ENCODE measurements around the gene SLIT3. TPM values are rescaled to one million over a fixed set of nuclear protein-coding genes. Genes with fewer than 3 reads are reported as not detected.

The SLIT3 gene
- total and polyA plus RNA-seq, 2 experiments from 2014 or later, result 0.59 to 0.71 TPM

GRCh38 chr5:168822745-168823281 lies 478.1 kb downstream of the SLIT3 start:
- Mint-ChIP-seq H3K4me3 (no peak overlapping the region), H3K4me1 (peaks cover 21% of the 10 kb centered on the region), H3K9me3 (no peaks in the 10 kb centered on the region; the same call in 2 of the 3 replicates), H3K36me3 (ENCODE audit: low read depth) (no peaks in the 10 kb centered on the region), H3K27me3 (ENCODE audit: insufficient read depth, low read depth, poor library complexity) (peaks cover 11% of the 10 kb centered on the region), H3K27ac (no peak overlapping the region)
- Histone ChIP-seq H3K27ac (ENCODE audit: low read depth) (no peak overlapping the region), H3K9me2 (ENCODE audit: insufficient read depth) (0 out of 2 replicates have a peak, but pooled peaks cover 4% of the 10 kb centered on the region), H2AFZ (no peak overlapping the region), H3K4me2 (no peak overlapping the region), H3K4me1 (ENCODE audit: insufficient read depth) (peaks cover 8% of the 10 kb centered on the region), H3F3A (replicated peaks; ENCODE audit: low read depth) (no peaks in the 10 kb centered on the region), H4K20me1 (replicated peaks; ENCODE audit: insufficient read depth) (no peaks in the 10 kb centered on the region), H3K27me3 (ENCODE audit: insufficient read depth) (no peaks in the 10 kb centered on the region), H3K79me2 (replicated peaks; ENCODE audit: insufficient read depth) (no peaks in the 10 kb centered on the region), H3K4me3 (no peak overlapping the region), H3K36me3 (ENCODE audit: insufficient read depth) (no peaks in the 10 kb centered on the region)
- no peak for DNase-seq (ENCODE audit: low spot score)
- ATAC-seq, result no peak
- no peak for TF ChIP-seq POLR2AphosphoS5 (IDR thresholded peaks at IDR 0.05; ENCODE audit: low read depth)
- TF ChIP-seq EZH2phosphoT487 (IDR thresholded peaks at IDR 0.05; ENCODE audit: unreplicated experiment), result no peak
- no peak for TF ChIP-seq ZNF462 (CRISPR knock-in tag; IDR thresholded peaks at IDR 0.05)
- TF ChIP-seq CREB1 (CRISPR knock-in tag; IDR thresholded peaks at IDR 0.05; ENCODE audit: low read depth), result no peak
- TF ChIP-seq STAT1 (IDR thresholded peaks at IDR 0.05; ENCODE audit: unreplicated experiment), result no peak
- no peak for TF ChIP-seq NANOG (IDR thresholded peaks at IDR 0.05; ENCODE audit: borderline replicate concordance)
- TF ChIP-seq ZNF114 (CRISPR knock-in tag; IDR thresholded peaks at IDR 0.05), result no peak
- TF ChIP-seq ZNF331 (CRISPR knock-in tag; IDR thresholded peaks at IDR 0.05; ENCODE audit: low read depth), result no peak
- TF ChIP-seq ETS1 (IDR thresholded peaks at IDR 0.05), result no peak
- no peak for TF ChIP-seq JUNB (IDR thresholded peaks at IDR 0.05; ENCODE audit: unreplicated experiment)
- no peak for TF ChIP-seq REST (IDR thresholded peaks at IDR 0.05; ENCODE audit: unreplicated experiment)
- TF ChIP-seq EZH2 (IDR thresholded peaks at IDR 0.05; ENCODE audit: low read depth, unreplicated experiment), result no peak
- no peak for TF ChIP-seq CTCF (conservative IDR thresholded peaks at IDR 0.05; ENCODE audit: low read depth in 2 of 2)

Data from GM23338 (cell line).